ENCODE data around the gene WDR72. TPM values are rescaled to one million over a fixed set of nuclear protein-coding genes. Genes with fewer than 3 reads are reported as not detected.

WDR72 gene
- total RNA-seq, 4 donors from 2014 or later: 1.0 to 8.6 (median 4.4) TPM

GRCh38 chr15:53648934-53649333 lies 110.5 kb downstream of the WDR72 start:
- Histone ChIP-seq H3K27ac (no peak overlapping the region), H3K36me3 (no peaks in the 10 kb centered on the region), H3K27me3 (no peaks in the 10 kb centered on the region), H3K9me3 (no peaks in the 10 kb centered on the region), H3K4me1 (no peaks in the 10 kb centered on the region), H3K4me3 (no peak overlapping the region)
- 96% methylated on average over 2 of the region's 2 CpGs for WGBS
- no peak for DNase-seq (ENCODE audit: low spot score in 2 of 2)
- TF ChIP-seq POLR2A (IDR thresholded peaks at IDR 0.05) (no peak), POLR2AphosphoS5 (IDR thresholded peaks at IDR 0.05) (no peak), EP300 (IDR thresholded peaks at IDR 0.05) (no peak), CTCF (IDR thresholded peaks at IDR 0.05) (no peak)

GRCh38 chr15:53644660-53645059 lies 114.8 kb downstream of the WDR72 start:
- TF ChIP-seq POLR2AphosphoS5 (IDR thresholded peaks at IDR 0.05) (no peak), CTCF (IDR thresholded peaks at IDR 0.05) (no peak), EP300 (IDR thresholded peaks at IDR 0.05) (no peak), POLR2A (IDR thresholded peaks at IDR 0.05) (no peak)
- no peak for DNase-seq (ENCODE audit: low spot score in 2 of 2)
- Histone ChIP-seq H3K9me3 (no peaks in the 10 kb centered on the region), H3K27ac (no peak overlapping the region), H3K27me3 (no peaks in the 10 kb centered on the region), H3K4me1 (no peaks in the 10 kb centered on the region), H3K4me3 (no peak overlapping the region), H3K36me3 (no peaks in the 10 kb centered on the region)
- WGBS: 57% methylated on average over 6 of the region's 6 CpGs

- Histone ChIP-seq H3K4me3 (no peak overlapping the region), H3K27ac (no peak overlapping the region)
These were observed 124.9 kb downstream of the WDR72 start for GRCh38 chr15:53634517-53635106.

GRCh38 chr15:53627279-53627678 lies 132.2 kb downstream of the WDR72 start:
- Histone ChIP-seq H3K4me3 (no peak overlapping the region), H3K27me3 (no peaks in the 10 kb centered on the region), H3K36me3 (no peaks in the 10 kb centered on the region), H3K4me1 (no peaks in the 10 kb centered on the region), H3K27ac (no peak overlapping the region), H3K9me3 (no peaks in the 10 kb centered on the region)
- DNase-seq (ENCODE audit: low spot score in 2 of 2): no peak
- TF ChIP-seq POLR2AphosphoS5 (IDR thresholded peaks at IDR 0.05) (no peak), EP300 (IDR thresholded peaks at IDR 0.05) (no peak), CTCF (IDR thresholded peaks at IDR 0.05) (no peak), POLR2A (IDR thresholded peaks at IDR 0.05) (no peak)
- WGBS: 70% methylated on average over 3 of the region's 3 CpGs

More at GRCh38 chr15:53634517-53635106, 124.9 kb downstream of the WDR72 start:
- DNase-seq (ENCODE audit: low spot score in 2 of 2): no peak
- Histone ChIP-seq H3K27me3 (no peaks in the 10 kb centered on the region), H3K9me3 (no peaks in the 10 kb centered on the region), H3K36me3 (no peaks in the 10 kb centered on the region), H3K4me1 (no peaks in the 10 kb centered on the region)
- TF ChIP-seq POLR2A (IDR thresholded peaks at IDR 0.05): no peak
- TF ChIP-seq EP300 (IDR thresholded peaks at IDR 0.05): no peak
- no peak for TF ChIP-seq CTCF (IDR thresholded peaks at IDR 0.05)
- TF ChIP-seq POLR2AphosphoS5 (IDR thresholded peaks at IDR 0.05): no peak
- 90% methylated on average over 2 of the region's 2 CpGs for WGBS

- no peak overlapping the region for H3K4me3 ChIP-seq
- no peak overlapping the region for H3K27ac ChIP-seq
- 94% methylated on average over 22 of the region's 22 CpGs for WGBS
- no peaks in the 10 kb centered on the region for H3K36me3 ChIP-seq
- no peaks in the 10 kb centered on the region for H3K27me3 ChIP-seq
- H3K9me3 ChIP-seq: no peaks in the 10 kb centered on the region
- DNase-seq (ENCODE audit: low spot score in 2 of 2): no peak
- no peak for TF ChIP-seq CTCF (IDR thresholded peaks at IDR 0.05)
- no peak for TF ChIP-seq POLR2AphosphoS5 (IDR thresholded peaks at IDR 0.05)
- TF ChIP-seq EP300 (IDR thresholded peaks at IDR 0.05): no peak
- no peak for TF ChIP-seq POLR2A (IDR thresholded peaks at IDR 0.05)
- no peaks in the 10 kb centered on the region for H3K4me1 ChIP-seq
These were observed 133.3 kb downstream of the WDR72 start for GRCh38 chr15:53625962-53626845.
